Sigmoid colon (tissue), 7 donors: ENCODE results near the gene SHC1. TPM values are rescaled to one million over a fixed set of nuclear protein-coding genes. Genes with fewer than 3 reads are reported as not detected.

Experiments used
- DNase-seq: peaks from one replicate; pipeline ENCODE4 v3.0.0-alpha.2; 2019
- H3K27ac ChIP-seq, 4 donors: fragments of 200-600 bp; sonication (generic); one replicate each; pipeline ENCODE4 v1.5.1; 2016 to 2019; ENCODE audit warnings: mild to moderate bottlenecking in 1 of 4
- H3K27me3 ChIP-seq, 3 donors: fragments of 200-600 bp; sonication (generic); one replicate each; pipeline ENCODE4 v1.5.1; 2019; ENCODE audit warnings: mild to moderate bottlenecking in 1 of 3
- H3K36me3 ChIP-seq, 4 donors: fragments of 200-600 bp; sonication (generic); one replicate each; pipeline ENCODE4 v1.5.1; 2016 to 2019
- H3K4me1 ChIP-seq, 4 donors: fragments of 200-600 bp; sonication (generic); one replicate each; pipeline ENCODE4 v1.5.1; 2017 to 2019
- H3K4me3 ChIP-seq, 4 donors: fragments of 200-600 bp; sonication (generic); one replicate each; pipeline ENCODE4 v1.5.1; 2017 to 2019; ENCODE audit warnings: mild to moderate bottlenecking in 2 of 4, moderate library complexity in 1 of 4
- H3K9me3 ChIP-seq, 4 donors: fragments of 200-600 bp in 3 of 4; sonication (generic) in 3 of 4; one replicate each; pipeline versions ENCODE4 v1.5.1 to v1.6.1; 2013 to 2019
- CTCF ChIP-seq, 4 experiments: fragments of 450-650 bp in 3 of 4; fragments of 200-600 bp in 1 of 4; IDR thresholded peaks; one replicate each; pipeline ENCODE4 v1.5.1; 2016 to 2019; ENCODE audit warnings: antibody characterized with exemption in 4 of 4, mild to moderate bottlenecking in 3 of 4, moderate library complexity in 2 of 4
- EP300 ChIP-seq, 4 donors: sonication (generic); formaldehyde crosslinking; IDR thresholded peaks; one replicate each; pipeline ENCODE4 v1.6.1; 2017; ENCODE audit warnings: antibody characterized with exemption in 4 of 4
- POLR2A ChIP-seq, 2 donors: fragments of 450-650 bp; IDR thresholded peaks; one replicate each; pipeline ENCODE4 v1.6.1; 2016; ENCODE audit warnings: antibody characterized with exemption in 2 of 2, mild to moderate bottlenecking in 2 of 2, moderate library complexity in 2 of 2
- POLR2AphosphoS5 ChIP-seq, 4 donors: sonication (generic); formaldehyde crosslinking; IDR thresholded peaks; one replicate each; pipeline ENCODE4 v1.6.1; 2017; ENCODE audit warnings: antibody characterized with exemption in 4 of 4
- WGBS, 2 donors: extraction: QIAGEN DNeasy Blood & Tissue Kit; methylation state at CpG; one replicate each; pipeline ENCODE4 v1.1.7; 2013; 5-methylcytosine and 5-hydroxymethylcytosine counted together
- intact Hi-C: fragments of 100-400 bp; cut with DNase I; formaldehyde crosslinking; loops from one replicate; pipeline ENCODE4 v1.15.1; 2023
- polyA plus RNA-seq, 3 donors: library from polyadenylated mRNA; stranded (reverse); fragments of 200-250 nt; gene quantifications; one replicate each; pipeline ENCODE4 v1.2.3, GENCODE V29; 2013
- total RNA-seq, 4 donors: library from RNA; depleted of rRNA; stranded (reverse); fragments of >200 nt; gene quantifications; one replicate each; pipeline ENCODE4 v1.1.0, GENCODE V29; 2016
- donor health status: healthy with polysubstance abuse.
- donor health status: Bipolar disorder and iron deficiency.
- donor health status: healthy.

Gene SHC1
- total and polyA plus RNA-seq, 7 donors = 49.2 to 80.4 (median 62.6) TPM

GRCh38 chr1:155000411-155000725 lies 29.8 kb upstream of the SHC1 start:
- DNase-seq = no peak
- Histone ChIP-seq H3K4me1 (peaks cover 0 to 40% (median 35%) of the 10 kb centered on the region in 4 donors), H3K9me3 (no peaks in the 10 kb centered on the region), H3K4me3 (peak overlapping the region; percentile 73 to 94 (median 81)), H3K36me3 (no peaks in the 10 kb centered on the region), H3K27ac (peak overlapping the region; percentile 96 to 99 (median 98)), H3K27me3 (no peaks in the 10 kb centered on the region)
- TF ChIP-seq POLR2A (IDR thresholded peaks at IDR 0.05) (no peak), POLR2AphosphoS5 (IDR thresholded peaks at IDR 0.05) (no peak), EP300 (IDR thresholded peaks at IDR 0.05) (no peak), CTCF (IDR thresholded peaks at IDR 0.05) (no peak)
- intact Hi-C loops = loop anchor here (2.0 to 5.0 kb wide), 2 partner anchors 52 to 64 kb away; partner anchors contain the start of genes ADAM15 and PMVK
- 1 to 2% methylated on average over 11 to 13 of the region's 13 CpGs for WGBS, 2 donors

GRCh38 chr1:154999571-155000410 lies 29.2 kb upstream of the SHC1 start:
- Histone ChIP-seq H3K9me3 (no peaks in the 10 kb centered on the region), H3K4me3 (peak overlapping the region; percentile 73 to 94 (median 81)), H3K36me3 (no peaks in the 10 kb centered on the region), H3K27me3 (no peaks in the 10 kb centered on the region), H3K27ac (peak overlapping the region; percentile 96 to 99 (median 98)), H3K4me1 (peaks cover 0 to 35% (median 30%) of the 10 kb centered on the region in 4 donors)
- WGBS, 2 donors = 3 to 11% methylated on average over 50 of the region's 50 CpGs
- TF ChIP-seq POLR2AphosphoS5 (IDR thresholded peaks at IDR 0.05) = no peak
- TF ChIP-seq CTCF (IDR thresholded peaks at IDR 0.05) = no peak
- no peak for TF ChIP-seq POLR2A (IDR thresholded peaks at IDR 0.05)
- no peak for TF ChIP-seq EP300 (IDR thresholded peaks at IDR 0.05)
- intact Hi-C loops = loop anchor here (2.0 to 5.0 kb wide), 3 partner anchors 37 to 63 kb away; partner anchors contain the start of genes ADAM15, PMVK and PYGO2
- no peak for DNase-seq

GRCh38 chr1:154998818-154999570 lies 28.4 kb upstream of the SHC1 start:
- peak; percentile 87 for DNase-seq
- Histone ChIP-seq H3K4me1 (peaks cover 0 to 27% (median 22%) of the 10 kb centered on the region in 4 donors), H3K27me3 (no peaks in the 10 kb centered on the region), H3K4me3 (peak overlapping the region; percentile 73 to 94 (median 81)), H3K36me3 (no peaks in the 10 kb centered on the region), H3K27ac (peak overlapping the region; percentile 96 to 99 (median 98)), H3K9me3 (no peaks in the 10 kb centered on the region)
- intact Hi-C loops = loop anchor here (5.0 kb wide), 1 partner anchor 37 kb away; the partner anchor contains the start of gene PYGO2
- peak in 2 of 4 donors; percentile 15 to 26 for TF ChIP-seq POLR2AphosphoS5 (IDR thresholded peaks at IDR 0.05)
- TF ChIP-seq EP300 (IDR thresholded peaks at IDR 0.05) = no peak
- peak in 3 of 4 experiments; percentile 73 to 82 (median 78) for TF ChIP-seq CTCF (IDR thresholded peaks at IDR 0.05)
- TF ChIP-seq POLR2A (IDR thresholded peaks at IDR 0.05) = no peak
- WGBS, 2 donors = 10% methylated on average over 40 of the region's 40 CpGs

GRCh38 chr1:154998201-154998780 lies 27.7 kb upstream of the SHC1 start:
- no peak for TF ChIP-seq POLR2AphosphoS5 (IDR thresholded peaks at IDR 0.05)
- Histone ChIP-seq H3K27ac (peak overlapping the region in 3 of 4 donors; percentile 96 to 99 (median 98)), H3K27me3 (no peaks in the 10 kb centered on the region), H3K4me3 (no peak overlapping the region), H3K36me3 (no peaks in the 10 kb centered on the region), H3K4me1 (peaks cover 0 to 26% (median 22%) of the 10 kb centered on the region in 4 donors), H3K9me3 (no peaks in the 10 kb centered on the region)
- WGBS, 2 donors = 57 to 73% methylated on average over 16 of the region's 16 CpGs
- intact Hi-C loops = loop anchor here (5.0 kb wide), 1 partner anchor 36 kb away; the partner anchor contains the start of gene PYGO2
- no peak for DNase-seq
